Sigmoid colon (tissue), 7 donors: ENCODE measurements around the gene RP2. TPM values are rescaled to one million over a fixed set of nuclear protein-coding genes. Genes with fewer than 3 reads are reported as not detected.

Experiments used
- DNase-seq: peaks from one replicate; pipeline ENCODE4 v3.0.0-alpha.2; 2019
- H3K27ac ChIP-seq, 4 donors: fragments of 200-600 bp; sonication (generic); one replicate each; pipeline ENCODE4 v1.5.1; 2016 to 2019; ENCODE audit warnings: mild to moderate bottlenecking in 1 of 4
- H3K27me3 ChIP-seq, 3 donors: fragments of 200-600 bp; sonication (generic); one replicate each; pipeline ENCODE4 v1.5.1; 2019; ENCODE audit warnings: mild to moderate bottlenecking in 1 of 3
- H3K36me3 ChIP-seq, 4 donors: fragments of 200-600 bp; sonication (generic); one replicate each; pipeline ENCODE4 v1.5.1; 2016 to 2019
- H3K4me1 ChIP-seq, 4 donors: fragments of 200-600 bp; sonication (generic); one replicate each; pipeline ENCODE4 v1.5.1; 2017 to 2019
- H3K4me3 ChIP-seq, 4 donors: fragments of 200-600 bp; sonication (generic); one replicate each; pipeline ENCODE4 v1.5.1; 2017 to 2019; ENCODE audit warnings: mild to moderate bottlenecking in 2 of 4, moderate library complexity in 1 of 4
- H3K9me3 ChIP-seq, 4 donors: fragments of 200-600 bp in 3 of 4; sonication (generic) in 3 of 4; one replicate each; pipeline versions ENCODE4 v1.5.1 to v1.6.1; 2013 to 2019
- EP300 ChIP-seq, 4 donors: sonication (generic); formaldehyde crosslinking; IDR thresholded peaks; one replicate each; pipeline ENCODE4 v1.6.1; 2017; ENCODE audit warnings: antibody characterized with exemption in 4 of 4
- POLR2A ChIP-seq, 2 donors: fragments of 450-650 bp; IDR thresholded peaks; one replicate each; pipeline ENCODE4 v1.6.1; 2016; ENCODE audit warnings: antibody characterized with exemption in 2 of 2, mild to moderate bottlenecking in 2 of 2, moderate library complexity in 2 of 2
- POLR2AphosphoS5 ChIP-seq, 4 donors: sonication (generic); formaldehyde crosslinking; IDR thresholded peaks; one replicate each; pipeline ENCODE4 v1.6.1; 2017; ENCODE audit warnings: antibody characterized with exemption in 4 of 4
- WGBS, 2 donors: extraction: QIAGEN DNeasy Blood & Tissue Kit; methylation state at CpG; one replicate each; pipeline ENCODE4 v1.1.7; 2013; 5-methylcytosine and 5-hydroxymethylcytosine counted together
- intact Hi-C: fragments of 100-400 bp; cut with DNase I; formaldehyde crosslinking; loops from one replicate; pipeline ENCODE4 v1.15.1; 2023
- polyA plus RNA-seq, 3 donors: library from polyadenylated mRNA; stranded (reverse); fragments of 200-250 nt; gene quantifications; one replicate each; pipeline ENCODE4 v1.2.3, GENCODE V29; 2013
- total RNA-seq, 4 donors: library from RNA; depleted of rRNA; stranded (reverse); fragments of >200 nt; gene quantifications; one replicate each; pipeline ENCODE4 v1.1.0, GENCODE V29; 2016
- TF ChIP-seq, protein P1 (sequence below), 4 experiments: fragments of 450-650 bp in 3 of 4; fragments of 200-600 bp in 1 of 4; IDR thresholded peaks; one replicate each; pipeline ENCODE4 v1.5.1; 2016 to 2019; ENCODE audit warnings: antibody characterized with exemption in 4 of 4, mild to moderate bottlenecking in 3 of 4, moderate library complexity in 2 of 4
- donor health status: healthy with polysubstance abuse.
- donor health status: Bipolar disorder and iron deficiency.
- donor health status: healthy.

Gene RP2
- total and polyA plus RNA-seq, 7 donors, result 8.0 to 20.1 (median 10.2) TPM

DNA sequence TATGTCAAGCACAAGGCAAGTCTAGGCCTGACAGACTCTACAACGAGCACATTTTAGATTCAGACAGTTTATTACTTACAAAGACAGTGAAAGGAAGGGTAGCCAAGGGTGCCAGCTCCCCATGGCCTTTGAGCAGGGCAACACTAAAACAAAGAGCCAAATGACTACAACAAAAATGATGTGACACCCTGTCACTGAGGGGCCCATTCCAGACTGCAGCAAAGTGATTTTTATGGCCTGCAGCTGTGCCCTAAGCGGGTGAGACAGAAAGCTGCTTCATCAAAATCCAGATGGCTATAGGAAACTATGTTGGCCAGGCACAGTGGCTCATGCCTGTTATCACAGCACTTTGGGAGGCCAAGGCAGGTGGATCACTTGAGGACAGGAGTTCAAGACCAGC lies 13.4 kb upstream of the RP2 start:
- DNase-seq, result no peak
- Histone ChIP-seq H3K4me3 (no peak overlapping the region), H3K27ac (no peak overlapping the region), H3K9me3 (no peaks in the 10 kb centered on the region), H3K27me3 (no peaks in the 10 kb centered on the region), H3K36me3 (no peaks in the 10 kb centered on the region), H3K4me1 (no peaks in the 10 kb centered on the region)
- TF ChIP-seq EP300 (IDR thresholded peaks at IDR 0.05) (no peak), POLR2AphosphoS5 (IDR thresholded peaks at IDR 0.05) (no peak), POLR2A (IDR thresholded peaks at IDR 0.05) (no peak)
- TF ChIP-seq, protein P1, sequence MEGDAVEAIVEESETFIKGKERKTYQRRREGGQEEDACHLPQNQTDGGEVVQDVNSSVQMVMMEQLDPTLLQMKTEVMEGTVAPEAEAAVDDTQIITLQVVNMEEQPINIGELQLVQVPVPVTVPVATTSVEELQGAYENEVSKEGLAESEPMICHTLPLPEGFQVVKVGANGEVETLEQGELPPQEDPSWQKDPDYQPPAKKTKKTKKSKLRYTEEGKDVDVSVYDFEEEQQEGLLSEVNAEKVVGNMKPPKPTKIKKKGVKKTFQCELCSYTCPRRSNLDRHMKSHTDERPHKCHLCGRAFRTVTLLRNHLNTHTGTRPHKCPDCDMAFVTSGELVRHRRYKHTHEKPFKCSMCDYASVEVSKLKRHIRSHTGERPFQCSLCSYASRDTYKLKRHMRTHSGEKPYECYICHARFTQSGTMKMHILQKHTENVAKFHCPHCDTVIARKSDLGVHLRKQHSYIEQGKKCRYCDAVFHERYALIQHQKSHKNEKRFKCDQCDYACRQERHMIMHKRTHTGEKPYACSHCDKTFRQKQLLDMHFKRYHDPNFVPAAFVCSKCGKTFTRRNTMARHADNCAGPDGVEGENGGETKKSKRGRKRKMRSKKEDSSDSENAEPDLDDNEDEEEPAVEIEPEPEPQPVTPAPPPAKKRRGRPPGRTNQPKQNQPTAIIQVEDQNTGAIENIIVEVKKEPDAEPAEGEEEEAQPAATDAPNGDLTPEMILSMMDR (IDR thresholded peaks at IDR 0.05), result no peak
- WGBS, 2 donors, result 22 to 64% methylated on average over 2 of the region's 2 CpGs
- intact Hi-C loops, result no loop called here

DNA sequence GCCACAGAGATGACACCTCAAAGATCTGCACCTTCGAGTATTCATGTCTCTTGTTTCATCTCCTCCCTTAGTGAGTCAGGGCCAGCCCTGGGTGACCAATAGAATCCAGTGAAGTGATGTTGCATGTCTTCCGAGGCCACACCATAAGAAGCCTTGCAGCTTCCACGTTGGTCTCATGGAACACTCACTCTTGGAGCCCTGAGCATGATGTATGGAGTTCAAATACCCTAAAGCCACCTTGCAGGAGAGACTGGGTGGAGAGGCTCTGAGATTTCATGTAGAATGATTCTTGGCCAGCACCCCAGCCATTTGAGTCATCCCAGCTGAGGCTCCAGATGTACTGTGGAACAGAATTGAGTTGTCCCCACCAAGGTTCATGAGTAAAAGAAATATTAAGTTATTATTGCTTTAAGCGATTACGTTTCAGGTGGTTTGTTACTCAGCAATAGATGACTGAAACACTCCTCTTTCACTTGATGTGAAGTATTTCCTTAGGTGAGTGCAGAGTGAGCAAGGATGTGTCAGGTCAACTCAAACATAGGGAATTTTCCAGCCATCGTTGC lies 5.0 kb upstream of the RP2 start:
- Histone ChIP-seq H3K27ac (no peak overlapping the region), H3K36me3 (no peaks in the 10 kb centered on the region), H3K27me3 (no peaks in the 10 kb centered on the region), H3K4me1 (peaks cover 0 to 3% (median 0%) of the 10 kb centered on the region in 4 donors), H3K9me3 (no peaks in the 10 kb centered on the region), H3K4me3 (no peak overlapping the region)
- intact Hi-C loops, result loop anchor here (10.0 kb wide), 1 partner anchor 77 kb away; the partner anchor contains the start of gene SLC9A7
- TF ChIP-seq POLR2AphosphoS5 (IDR thresholded peaks at IDR 0.05), result no peak
- TF ChIP-seq, protein P1 (IDR thresholded peaks at IDR 0.05), result no peak
- TF ChIP-seq POLR2A (IDR thresholded peaks at IDR 0.05), result no peak
- TF ChIP-seq EP300 (IDR thresholded peaks at IDR 0.05), result no peak
- WGBS, 2 donors, result 76 to 83% methylated on average over 6 of the region's 6 CpGs
- DNase-seq, result no peak

DNA sequence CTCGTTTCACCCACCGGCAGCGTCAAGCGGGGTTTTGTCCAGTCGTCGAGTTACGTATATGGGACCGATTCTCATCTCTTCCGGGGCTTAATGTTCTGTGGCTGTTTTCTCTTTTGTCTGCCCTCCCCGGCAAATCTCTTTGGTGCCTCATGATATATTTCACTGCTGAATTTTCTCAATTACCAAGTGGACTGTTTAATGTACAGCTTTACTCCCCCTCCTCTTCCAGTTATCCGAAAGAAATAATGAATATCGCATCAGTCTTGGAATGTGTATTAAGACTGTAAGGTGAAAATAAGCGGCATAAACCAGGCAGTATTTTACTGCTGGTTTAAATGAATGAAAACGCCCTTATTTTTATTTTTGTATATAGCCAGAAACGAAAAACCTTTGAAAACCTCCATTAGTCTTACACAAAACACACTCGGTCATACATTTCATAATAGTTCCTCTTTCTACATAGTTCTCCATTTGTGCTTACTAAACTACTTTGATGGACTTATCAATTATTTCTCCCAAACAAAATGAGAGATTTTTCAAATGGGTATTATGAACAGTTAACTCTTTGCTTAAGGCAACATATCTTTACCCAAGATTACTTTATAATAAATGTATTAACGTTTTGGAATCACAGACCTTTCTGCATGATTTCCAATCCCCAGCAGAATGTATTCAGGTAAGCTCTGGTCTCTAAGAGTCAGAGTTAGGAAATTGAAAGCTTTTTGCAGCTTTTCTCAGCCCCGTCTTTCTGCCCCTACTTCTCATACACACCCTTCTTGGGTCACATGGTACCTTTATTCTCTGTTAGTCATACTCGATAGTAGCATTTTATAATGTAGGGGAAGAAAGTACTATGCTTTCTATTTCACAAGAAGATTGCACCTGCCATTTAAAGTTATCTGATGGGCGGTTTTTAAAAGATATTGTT lies 979 bp downstream of the RP2 start:
- peak overlapping the region; percentile 86 to 92 (median 87) for H3K27ac ChIP-seq
- no peaks in the 10 kb centered on the region for H3K36me3 ChIP-seq
- no peaks in the 10 kb centered on the region for H3K9me3 ChIP-seq
- TF ChIP-seq EP300 (IDR thresholded peaks at IDR 0.05), result no peak
- TF ChIP-seq, protein P1 (IDR thresholded peaks at IDR 0.05), result no peak
- TF ChIP-seq POLR2AphosphoS5 (IDR thresholded peaks at IDR 0.05), result no peak
- TF ChIP-seq POLR2A (IDR thresholded peaks at IDR 0.05), result no peak
- WGBS, 2 donors, result 0 to 1% methylated on average over 20 of the region's 20 CpGs
- H3K4me3 ChIP-seq, result peak overlapping the region; percentile 55 to 69 (median 68)
- intact Hi-C loops, result loop anchor here (10.0 kb wide), 1 partner anchor 83 kb away; the partner anchor contains the start of gene SLC9A7
- no peaks in the 10 kb centered on the region for H3K27me3 ChIP-seq
- no peak for DNase-seq
- peaks cover 0 to 33% (median 16%) of the 10 kb centered on the region in 4 donors for H3K4me1 ChIP-seq

GRCh38 chrX:46838486-46838870 lies 1.6 kb downstream of the RP2 start:
- intact Hi-C loops, result loop anchor here (10.0 kb wide), 1 partner anchor 84 kb away; the partner anchor contains the start of gene SLC9A7

More at GRCh38 chrX:46838486-46838870, 1.6 kb downstream of the RP2 start:
- no peak for DNase-seq
- H3K27ac ChIP-seq, result peak overlapping the region in 3 of 4 donors; percentile 86 to 92 (median 87)
- no peaks in the 10 kb centered on the region for H3K27me3 ChIP-seq
- 0 to 7% methylated on average over 1 of the region's 1 CpG for WGBS, 2 donors
- no peak for TF ChIP-seq EP300 (IDR thresholded peaks at IDR 0.05)
- TF ChIP-seq, protein P1 (IDR thresholded peaks at IDR 0.05), result no peak
- no peak for TF ChIP-seq POLR2A (IDR thresholded peaks at IDR 0.05)
- TF ChIP-seq POLR2AphosphoS5 (IDR thresholded peaks at IDR 0.05), result no peak
- H3K4me3 ChIP-seq, result peak overlapping the region in 2 of 4 donors; percentile 68
- peaks cover 0 to 33% (median 16%) of the 10 kb centered on the region in 4 donors for H3K4me1 ChIP-seq
- no peaks in the 10 kb centered on the region for H3K9me3 ChIP-seq
- H3K36me3 ChIP-seq, result no peaks in the 10 kb centered on the region
